Osteoblast (primary cell): ENCODE results near the gene MIPOL1. TPM values are rescaled to one million over a fixed set of nuclear protein-coding genes. Genes with fewer than 3 reads are reported as not detected.

ENCODE experiments used
- DNase-seq: peaks from one replicate; pipeline ENCODE4 v3.0.0; 2011; ENCODE audit warnings: low spot score, mixed read lengths; ENCODE audit not compliant: insufficient read length; ENCODE audit errors: missing footprints
- H2AFZ ChIP-seq: 2 replicates; pipeline ENCODE4 v1.6.0; 2011; ENCODE audit warnings: mild to moderate bottlenecking, low read length
- H3K27ac ChIP-seq: 2 replicates; pipeline ENCODE4 v1.5.1; 2011; ENCODE audit warnings: mild to moderate bottlenecking, low read depth, low read length, moderate library complexity
- H3K27me3 ChIP-seq: 2 replicates; pipeline ENCODE4 v1.6.0; 2012; ENCODE audit warnings: mild to moderate bottlenecking, control low read depth, inconsistent platforms, low read length, moderate library complexity; ENCODE audit not compliant: insufficient read depth
- H3K36me3 ChIP-seq: 2 replicates; pipeline ENCODE4 v1.5.1; 2011; ENCODE audit warnings: mild to moderate bottlenecking, low read length, control low read depth, moderate library complexity; ENCODE audit not compliant: insufficient read depth
- H3K4me1 ChIP-seq: 2 replicates; pipeline ENCODE4 v1.5.1; 2011; ENCODE audit warnings: mild to moderate bottlenecking, low read length, control low read depth, moderate library complexity; ENCODE audit not compliant: insufficient read depth
- H3K4me2 ChIP-seq: 2 replicates; pipeline ENCODE4 v1.6.0; 2011; ENCODE audit warnings: mild to moderate bottlenecking, low read length; ENCODE audit not compliant: insufficient read depth
- H3K4me3 ChIP-seq: fragments of 200-600 bp; sonication (generic); 3 replicates; pipeline ENCODE4 v1.5.1; 2012; ENCODE audit warnings: mild to moderate bottlenecking, low read length, inconsistent platforms; ENCODE audit not compliant: insufficient read depth
- H3K79me2 ChIP-seq: 2 replicates; pipeline ENCODE4 v1.6.0; 2012; ENCODE audit warnings: mild to moderate bottlenecking, low read length, control low read depth, inconsistent platforms; ENCODE audit not compliant: insufficient read depth
- H3K9me3 ChIP-seq: 2 replicates; pipeline ENCODE4 v1.5.1; 2011; ENCODE audit warnings: low read depth, low read length, control low read depth
- H4K20me1 ChIP-seq: 2 replicates; pipeline ENCODE4 v1.6.0; 2012; ENCODE audit warnings: mild to moderate bottlenecking, low read length, control low read depth; ENCODE audit not compliant: insufficient read depth
- CTCF ChIP-seq: IDR thresholded peaks from 2 replicates; pipeline ENCODE4 v1.5.1; 2011; ENCODE audit warnings: mild to moderate bottlenecking, low read depth, low read length, moderate library complexity; ENCODE audit errors: extremely low read depth
- total RNA-seq: library from RNA; depleted of rRNA; stranded (reverse); fragments of >200 nt; gene quantifications from 2 replicates; pipeline ENCODE4 v1.2.3, GENCODE V29; 2012

The MIPOL1 gene
- total RNA-seq, 1 donor: 9.0 TPM

DNA sequence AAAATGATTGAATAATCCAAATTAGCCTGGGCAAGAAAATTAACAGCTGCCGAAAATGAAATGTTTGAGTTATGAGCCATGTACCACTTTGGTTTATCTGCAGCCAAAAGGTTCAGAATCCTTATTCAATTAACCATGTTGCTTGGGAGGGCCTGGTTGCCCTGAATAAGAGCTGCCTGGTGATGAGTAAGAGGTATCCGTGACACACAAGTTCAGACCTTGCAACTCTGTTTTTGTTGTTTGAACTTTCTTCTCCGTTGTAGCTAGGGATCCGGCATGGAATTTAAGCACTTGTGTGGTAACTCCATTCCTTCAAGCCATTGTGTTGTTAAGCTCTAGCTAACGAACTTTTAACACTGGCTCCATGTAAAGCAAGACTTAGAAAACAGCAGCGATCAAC lies 361.6 kb downstream of the MIPOL1 start:
- H3K79me2 ChIP-seq: no peaks in the 10 kb centered on the region
- H2AFZ ChIP-seq: no peak overlapping the region
- H3K4me3 ChIP-seq: no peak overlapping the region
- no peak for TF ChIP-seq CTCF
- H3K9me3 ChIP-seq: no peaks in the 10 kb centered on the region
- no peak overlapping the region for H3K27ac ChIP-seq
- H3K4me2 ChIP-seq: no peak overlapping the region
- no peaks in the 10 kb centered on the region for H3K4me1 ChIP-seq
- peak; percentile 83 for DNase-seq
- no peaks in the 10 kb centered on the region for H3K27me3 ChIP-seq
- H3K36me3 ChIP-seq: no peaks in the 10 kb centered on the region
- no peaks in the 10 kb centered on the region for H4K20me1 ChIP-seq

GRCh38 chr14:37563189-37563588 lies 365.5 kb downstream of the MIPOL1 start:
- H3K79me2 ChIP-seq: no peaks in the 10 kb centered on the region
- no peak overlapping the region for H3K4me2 ChIP-seq
- no peaks in the 10 kb centered on the region for H3K36me3 ChIP-seq
- no peaks in the 10 kb centered on the region for H3K9me3 ChIP-seq
- H3K4me3 ChIP-seq: no peak overlapping the region
- no peak overlapping the region for H2AFZ ChIP-seq
- no peaks in the 10 kb centered on the region for H4K20me1 ChIP-seq
- H3K27me3 ChIP-seq: no peaks in the 10 kb centered on the region
- H3K4me1 ChIP-seq: no peaks in the 10 kb centered on the region
- no peak overlapping the region for H3K27ac ChIP-seq
- no peak for DNase-seq
- TF ChIP-seq CTCF: no peak

GRCh38 chr14:37565550-37565949 lies 367.8 kb downstream of the MIPOL1 start:
- no peak overlapping the region for H3K27ac ChIP-seq
- no peaks in the 10 kb centered on the region for H3K4me1 ChIP-seq
- no peak for TF ChIP-seq CTCF
- H3K4me3 ChIP-seq: no peak overlapping the region
- H3K9me3 ChIP-seq: no peaks in the 10 kb centered on the region
- no peaks in the 10 kb centered on the region for H3K79me2 ChIP-seq
- no peaks in the 10 kb centered on the region for H3K36me3 ChIP-seq
- H2AFZ ChIP-seq: no peak overlapping the region
- H3K4me2 ChIP-seq: no peak overlapping the region
- H4K20me1 ChIP-seq: no peaks in the 10 kb centered on the region
- no peak for DNase-seq
- no peaks in the 10 kb centered on the region for H3K27me3 ChIP-seq

DNA sequence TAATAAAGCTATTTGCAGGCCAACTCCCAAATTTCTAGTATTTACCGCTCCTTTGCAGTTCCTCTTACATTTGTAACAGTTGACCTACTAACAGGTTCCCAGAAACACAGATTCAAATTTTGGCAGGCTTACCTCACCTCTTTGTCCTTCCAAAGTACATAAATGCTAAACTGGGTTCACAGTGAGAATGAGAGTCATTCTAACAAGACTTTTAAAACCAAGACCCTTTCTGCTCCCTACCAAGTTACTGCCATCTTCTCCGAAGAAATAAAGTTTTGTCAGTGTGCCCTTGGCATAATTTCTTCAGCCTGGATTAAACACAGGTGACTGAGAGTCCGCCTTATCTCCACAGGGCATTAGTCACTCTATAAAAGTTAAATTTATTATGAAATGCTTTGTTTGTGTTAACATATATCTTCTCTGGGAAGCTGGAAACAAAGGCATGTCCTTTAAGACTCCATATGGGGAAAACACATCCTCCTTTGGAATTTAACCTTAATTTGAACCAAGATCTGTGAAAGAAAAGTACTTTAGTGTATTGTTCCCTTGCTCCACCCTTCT lies 369.2 kb downstream of the MIPOL1 start:
- Histone ChIP-seq H3K27ac (no peak overlapping the region), H2AFZ (no peak overlapping the region), H4K20me1 (no peaks in the 10 kb centered on the region), H3K9me3 (no peaks in the 10 kb centered on the region), H3K4me1 (no peaks in the 10 kb centered on the region), H3K4me2 (no peak overlapping the region), H3K27me3 (no peaks in the 10 kb centered on the region), H3K36me3 (no peaks in the 10 kb centered on the region), H3K4me3 (no peak overlapping the region), H3K79me2 (no peaks in the 10 kb centered on the region)
- DNase-seq: no peak
- no peak for TF ChIP-seq CTCF
